Body of pancreas (tissue), 4 donors: ENCODE measurements around the gene CLDN34.

Experiments used
- POLR2A ChIP-seq, 3 donors: fragments of 450-650 bp; IDR thresholded peaks; one replicate each; pipeline ENCODE4 v1.6.1; 2016; ENCODE audit warnings: antibody characterized with exemption in 3 of 3, mild to moderate bottlenecking in 2 of 3
- TF ChIP-seq, protein P1 (sequence below), 7 experiments: fragments of 450-650 bp in 4 of 7; fragments of 200-600 bp in 3 of 7; sonication (generic) in 3 of 7; IDR thresholded peaks; one replicate each; pipeline ENCODE4 v1.5.1; 2016 to 2019; ENCODE audit warnings: antibody characterized with exemption in 7 of 7

GRCh38 chrX:9919632-9920172 is 47.5 kb upstream of the CLDN34 start:
- TF ChIP-seq POLR2A (IDR thresholded peaks at IDR 0.05): no peak
- TF ChIP-seq, protein P1, sequence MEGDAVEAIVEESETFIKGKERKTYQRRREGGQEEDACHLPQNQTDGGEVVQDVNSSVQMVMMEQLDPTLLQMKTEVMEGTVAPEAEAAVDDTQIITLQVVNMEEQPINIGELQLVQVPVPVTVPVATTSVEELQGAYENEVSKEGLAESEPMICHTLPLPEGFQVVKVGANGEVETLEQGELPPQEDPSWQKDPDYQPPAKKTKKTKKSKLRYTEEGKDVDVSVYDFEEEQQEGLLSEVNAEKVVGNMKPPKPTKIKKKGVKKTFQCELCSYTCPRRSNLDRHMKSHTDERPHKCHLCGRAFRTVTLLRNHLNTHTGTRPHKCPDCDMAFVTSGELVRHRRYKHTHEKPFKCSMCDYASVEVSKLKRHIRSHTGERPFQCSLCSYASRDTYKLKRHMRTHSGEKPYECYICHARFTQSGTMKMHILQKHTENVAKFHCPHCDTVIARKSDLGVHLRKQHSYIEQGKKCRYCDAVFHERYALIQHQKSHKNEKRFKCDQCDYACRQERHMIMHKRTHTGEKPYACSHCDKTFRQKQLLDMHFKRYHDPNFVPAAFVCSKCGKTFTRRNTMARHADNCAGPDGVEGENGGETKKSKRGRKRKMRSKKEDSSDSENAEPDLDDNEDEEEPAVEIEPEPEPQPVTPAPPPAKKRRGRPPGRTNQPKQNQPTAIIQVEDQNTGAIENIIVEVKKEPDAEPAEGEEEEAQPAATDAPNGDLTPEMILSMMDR (IDR thresholded peaks at IDR 0.05): no peak
